Measurements from ENCODE around the gene SDC4. TPM values are rescaled to one million over a fixed set of nuclear protein-coding genes. Genes with fewer than 3 reads are reported as not detected.

SDC4 gene
- total RNA-seq, 2 donors from 2014 or later, result 93.5 to 108 TPM

DNA sequence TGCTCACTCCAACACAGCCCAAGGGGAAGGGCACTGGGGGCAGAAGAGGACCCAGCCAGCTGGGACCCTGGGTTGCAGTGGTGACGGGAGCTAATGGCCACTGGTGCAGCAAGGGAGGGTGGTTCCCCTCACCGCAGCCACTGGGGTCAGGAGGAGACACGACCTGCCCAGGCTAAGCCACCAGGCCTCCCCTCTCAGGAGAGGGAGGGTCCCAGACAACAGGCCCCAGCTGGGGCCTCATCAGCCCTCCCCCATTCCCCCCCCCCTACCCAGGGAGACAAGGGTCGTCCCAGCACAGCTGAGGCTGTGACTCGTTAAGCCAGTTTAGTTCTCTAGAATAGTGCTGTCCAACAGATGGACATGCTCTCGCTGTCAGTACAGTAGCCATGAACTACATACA is 22.9 kb downstream of the SDC4 start:
- no peak for DNase-seq (ENCODE audit: low spot score)
- no peak overlapping the region for H3K4me3 ChIP-seq
- no peaks in the 10 kb centered on the region for H3K27me3 ChIP-seq (replicated peaks; ENCODE audit: insufficient read depth)
- no peak for ATAC-seq (ENCODE audit: insufficient number of reproducible peaks, low FRiP score, low read depth)
- H3K9me3 ChIP-seq, result no peaks in the 10 kb centered on the region
- peaks cover 34% of the 10 kb centered on the region for H3K36me3 ChIP-seq
- TF ChIP-seq, protein P1, sequence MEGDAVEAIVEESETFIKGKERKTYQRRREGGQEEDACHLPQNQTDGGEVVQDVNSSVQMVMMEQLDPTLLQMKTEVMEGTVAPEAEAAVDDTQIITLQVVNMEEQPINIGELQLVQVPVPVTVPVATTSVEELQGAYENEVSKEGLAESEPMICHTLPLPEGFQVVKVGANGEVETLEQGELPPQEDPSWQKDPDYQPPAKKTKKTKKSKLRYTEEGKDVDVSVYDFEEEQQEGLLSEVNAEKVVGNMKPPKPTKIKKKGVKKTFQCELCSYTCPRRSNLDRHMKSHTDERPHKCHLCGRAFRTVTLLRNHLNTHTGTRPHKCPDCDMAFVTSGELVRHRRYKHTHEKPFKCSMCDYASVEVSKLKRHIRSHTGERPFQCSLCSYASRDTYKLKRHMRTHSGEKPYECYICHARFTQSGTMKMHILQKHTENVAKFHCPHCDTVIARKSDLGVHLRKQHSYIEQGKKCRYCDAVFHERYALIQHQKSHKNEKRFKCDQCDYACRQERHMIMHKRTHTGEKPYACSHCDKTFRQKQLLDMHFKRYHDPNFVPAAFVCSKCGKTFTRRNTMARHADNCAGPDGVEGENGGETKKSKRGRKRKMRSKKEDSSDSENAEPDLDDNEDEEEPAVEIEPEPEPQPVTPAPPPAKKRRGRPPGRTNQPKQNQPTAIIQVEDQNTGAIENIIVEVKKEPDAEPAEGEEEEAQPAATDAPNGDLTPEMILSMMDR (IDR thresholded peaks at IDR 0.05), result no peak
- H3K27ac ChIP-seq, result no peak overlapping the region
- no peaks in the 10 kb centered on the region for H3K4me1 ChIP-seq (ENCODE audit: control insufficient read depth in 1 of 2, low read depth in 2 of 2)

DNA sequence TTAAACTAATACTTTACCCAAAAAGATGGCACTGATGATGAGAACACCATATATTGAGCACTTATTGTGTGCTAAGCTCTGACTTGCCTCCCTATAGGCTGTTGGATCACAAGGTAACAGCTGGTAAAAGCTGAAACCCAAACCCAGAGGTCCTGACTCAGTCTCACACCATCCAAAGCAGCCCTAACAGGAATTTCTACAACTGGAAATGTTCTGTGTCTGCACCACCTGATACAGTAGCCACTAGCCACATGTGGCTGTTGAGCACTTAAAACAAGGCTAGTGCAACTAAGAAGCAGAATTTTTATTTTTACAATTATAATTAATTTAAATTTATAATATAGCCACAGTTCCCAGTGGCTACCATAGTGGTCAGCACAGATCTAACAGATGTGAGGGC is 24.5 kb downstream of the SDC4 start:
- Histone ChIP-seq H3K27me3 (replicated peaks; ENCODE audit: insufficient read depth) (no peaks in the 10 kb centered on the region), H3K9me3 (no peaks in the 10 kb centered on the region), H3K4me3 (no peak overlapping the region), H3K27ac (no peak overlapping the region), H3K36me3 (peaks cover 19% of the 10 kb centered on the region), H3K4me1 (ENCODE audit: control insufficient read depth in 1 of 2, low read depth in 2 of 2) (no peaks in the 10 kb centered on the region)
- TF ChIP-seq, protein P1 (IDR thresholded peaks at IDR 0.05), result no peak
- no peak for ATAC-seq (ENCODE audit: insufficient number of reproducible peaks, low FRiP score, low read depth)
- no peak for DNase-seq (ENCODE audit: low spot score)

DNA sequence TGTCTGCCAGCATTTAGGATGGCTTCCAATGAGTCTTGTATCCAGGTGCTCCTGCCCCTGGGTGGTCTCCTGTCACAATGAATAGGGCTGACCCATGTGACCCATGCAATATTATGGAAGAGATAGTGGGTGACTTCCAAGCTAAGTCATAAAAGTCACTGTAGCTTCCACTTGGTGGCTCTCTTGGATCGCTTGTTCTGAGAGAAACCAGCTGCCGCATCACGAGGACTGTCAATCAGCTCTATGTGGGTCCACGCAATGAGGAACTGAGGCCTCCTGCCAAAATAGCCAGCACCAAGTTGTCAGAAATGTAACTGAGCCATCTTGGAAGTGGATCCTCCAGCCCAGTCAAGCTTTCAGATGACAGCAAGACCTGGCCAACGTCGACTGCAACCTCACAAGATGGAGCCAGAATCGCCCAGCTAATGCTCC is 25.3 kb downstream of the SDC4 start:
- no peak overlapping the region for H3K4me3 ChIP-seq
- H3K27ac ChIP-seq, result no peak overlapping the region
- peaks cover 16% of the 10 kb centered on the region for H3K36me3 ChIP-seq
- no peaks in the 10 kb centered on the region for H3K4me1 ChIP-seq (ENCODE audit: control insufficient read depth in 1 of 2, low read depth in 2 of 2)
- H3K27me3 ChIP-seq (replicated peaks; ENCODE audit: insufficient read depth), result no peaks in the 10 kb centered on the region
- DNase-seq (ENCODE audit: low spot score) (no peak), ATAC-seq (ENCODE audit: insufficient number of reproducible peaks, low FRiP score, low read depth) (no peak)
- H3K9me3 ChIP-seq, result no peaks in the 10 kb centered on the region
- TF ChIP-seq, protein P1 (IDR thresholded peaks at IDR 0.05), result no peak

DNA sequence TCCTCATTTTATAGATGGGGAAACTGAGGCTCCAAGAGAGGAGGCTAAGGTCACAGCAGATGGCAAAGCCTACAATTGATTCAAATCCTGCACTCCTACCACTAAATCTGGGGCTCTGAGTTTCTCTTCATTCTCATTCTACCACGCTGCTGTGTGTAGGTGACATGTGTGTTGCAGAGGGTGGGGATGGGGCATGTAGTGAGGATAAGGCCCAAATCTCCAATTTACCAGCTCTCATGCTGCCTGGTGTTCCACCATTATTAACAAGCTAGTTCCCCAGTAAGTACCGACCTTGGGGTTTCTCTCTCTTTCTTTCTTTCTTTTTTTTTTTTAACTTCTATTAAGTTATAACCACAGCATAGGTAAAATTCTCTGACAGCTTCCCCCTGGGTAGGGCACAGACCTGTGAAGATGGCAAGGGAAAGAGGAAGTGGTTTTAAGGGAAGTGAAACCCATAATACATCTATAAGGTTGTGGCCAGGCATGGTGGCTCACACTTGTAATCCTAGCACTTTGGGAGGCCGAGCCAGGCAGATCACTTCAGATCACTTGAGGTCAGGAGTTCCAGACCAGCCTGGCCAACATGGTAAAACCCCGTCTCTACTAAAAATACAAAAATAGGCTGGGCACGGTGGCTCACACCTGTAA is 27.2 kb downstream of the SDC4 start:
- no peak for ATAC-seq (ENCODE audit: insufficient number of reproducible peaks, low FRiP score, low read depth)
- Histone ChIP-seq H3K27me3 (replicated peaks; ENCODE audit: insufficient read depth) (no peaks in the 10 kb centered on the region), H3K36me3 (peaks cover 5% of the 10 kb centered on the region), H3K9me3 (no peaks in the 10 kb centered on the region), H3K4me1 (ENCODE audit: control insufficient read depth in 1 of 2, low read depth in 2 of 2) (no peaks in the 10 kb centered on the region), H3K4me3 (no peak overlapping the region), H3K27ac (no peak overlapping the region)
- TF ChIP-seq, protein P1 (IDR thresholded peaks at IDR 0.05), result no peak
- DNase-seq (ENCODE audit: low spot score), result no peak

DNA sequence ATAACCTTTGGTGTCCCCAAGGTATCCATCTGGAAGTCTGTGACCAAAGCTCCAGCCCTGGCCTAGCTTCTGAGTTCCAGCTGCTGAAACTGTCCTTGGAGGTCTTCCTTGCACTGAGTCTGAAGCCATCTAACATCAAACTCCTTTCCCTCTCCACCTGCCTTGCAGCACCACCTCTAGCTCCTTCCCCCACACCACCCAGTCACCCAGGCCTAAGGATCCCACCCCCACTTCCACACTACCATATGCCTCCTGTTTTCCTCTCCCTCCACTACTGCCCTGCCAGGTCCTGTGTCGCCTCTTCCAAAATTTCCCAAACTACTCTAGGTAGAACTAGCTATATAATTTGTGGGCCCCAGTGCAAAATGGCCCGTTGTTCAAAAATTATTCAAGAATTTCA is 29.3 kb downstream of the SDC4 start:
- H3K4me3 ChIP-seq, result no peak overlapping the region
- H3K27ac ChIP-seq, result no peak overlapping the region
- H3K4me1 ChIP-seq (ENCODE audit: control insufficient read depth in 1 of 2, low read depth in 2 of 2), result no peaks in the 10 kb centered on the region
- no peaks in the 10 kb centered on the region for H3K9me3 ChIP-seq
- ATAC-seq (ENCODE audit: insufficient number of reproducible peaks, low FRiP score, low read depth) (no peak), DNase-seq (ENCODE audit: low spot score) (no peak)
- no peaks in the 10 kb centered on the region for H3K27me3 ChIP-seq (replicated peaks; ENCODE audit: insufficient read depth)
- TF ChIP-seq, protein P1 (IDR thresholded peaks at IDR 0.05), result no peak
- H3K36me3 ChIP-seq, result no peaks in the 10 kb centered on the region

All from thoracic aorta (tissue), 2 donors.